Activated naive CD4-positive, alpha-beta T cell treated with anti-CD3 and anti-CD28 coated beads for 36 hours (primary cell): ENCODE measurements around the gene LAMA2. TPM values are rescaled to one million over a fixed set of nuclear protein-coding genes. Genes with fewer than 3 reads are reported as not detected.

Experiments used
- CTCF ChIA-PET: fragments of 350-600 bp; sonication (Branson Sonifier 250); formaldehyde crosslinking; loops from one replicate; lab custom pipeline; 2021; ENCODE audit warnings: antibody characterized with exemption; lab: Charles Lee
- DNase-seq: peaks from one replicate; pipeline ENCODE4 v3.0.0-alpha.2; 2020
- H3K27ac Mint-ChIP-seq: one replicate; pipeline ENCODE4 v1.8.0; 2021; ENCODE audit warnings: mild to moderate bottlenecking, mixed read lengths
- H3K27me3 Mint-ChIP-seq: one replicate; pipeline ENCODE4 v1.8.0; 2021; ENCODE audit warnings: low read depth, mixed read lengths
- H3K36me3 Mint-ChIP-seq: one replicate; pipeline ENCODE4 v1.8.0; 2021; ENCODE audit warnings: low read depth, mixed read lengths
- H3K4me1 Mint-ChIP-seq: one replicate; pipeline ENCODE4 v1.8.0; 2021; ENCODE audit warnings: low read depth, mixed read lengths
- H3K4me3 Mint-ChIP-seq: one replicate; pipeline ENCODE4 v1.8.0; 2021; ENCODE audit warnings: mild to moderate bottlenecking, moderate library complexity, mixed read lengths
- H3K9me3 Mint-ChIP-seq: one replicate; pipeline ENCODE4 v1.8.0; 2021; ENCODE audit warnings: mixed read lengths
- intact Hi-C: fragments of 100-400 bp; cut with micrococcal nuclease; formaldehyde crosslinking; loops from one replicate; pipeline ENCODE4 v1.15.1; 2023
- total RNA-seq, 2 experiments: library from RNA; stranded (reverse); gene quantifications; one replicate each; pipeline ENCODE4 v1.2.3, GENCODE V29; 2021

The LAMA2 gene
- total RNA-seq, 2 experiments from 2014 or later = 0.86 to 2.2 TPM

GRCh38 chr6:129104131-129104530 is 221.2 kb downstream of the LAMA2 start:
- CTCF ChIA-PET = no interaction called here
- Mint-ChIP-seq H3K36me3 (no peaks in the 10 kb centered on the region), H3K27ac (no peak overlapping the region), H3K4me1 (no peaks in the 10 kb centered on the region), H3K9me3 (no peaks in the 10 kb centered on the region), H3K27me3 (peaks cover 13% of the 10 kb centered on the region), H3K4me3 (no peak overlapping the region)
- intact Hi-C loops = no loop called here
- DNase-seq = no peak

GRCh38 chr6:129104560-129104959 is 221.6 kb downstream of the LAMA2 start:
- Mint-ChIP-seq H3K36me3 (no peaks in the 10 kb centered on the region), H3K4me3 (no peak overlapping the region), H3K27ac (no peak overlapping the region), H3K27me3 (peaks cover 13% of the 10 kb centered on the region), H3K9me3 (no peaks in the 10 kb centered on the region), H3K4me1 (no peaks in the 10 kb centered on the region)
- intact Hi-C loops = no loop called here
- DNase-seq = no peak
- CTCF ChIA-PET = no interaction called here

GRCh38 chr6:129105035-129105434 is 222.1 kb downstream of the LAMA2 start:
- H3K9me3 Mint-ChIP-seq = no peaks in the 10 kb centered on the region
- H3K27me3 Mint-ChIP-seq = peaks cover 13% of the 10 kb centered on the region
- H3K36me3 Mint-ChIP-seq = no peaks in the 10 kb centered on the region
- no peak for DNase-seq
- H3K4me1 Mint-ChIP-seq = no peaks in the 10 kb centered on the region
- no peak overlapping the region for H3K27ac Mint-ChIP-seq
- no peak overlapping the region for H3K4me3 Mint-ChIP-seq
- CTCF ChIA-PET = interaction anchor here (0.8 kb wide), 1 partner anchor 15 kb away, joined by 3 read pairs; no protein-coding TSS in a partner anchor
- intact Hi-C loops = no loop called here

- intact Hi-C loops = no loop called here
These were observed 222.9 kb downstream of the LAMA2 start for GRCh38 chr6:129105793-129106192.

GRCh38 chr6:129108337-129108736 is 225.4 kb downstream of the LAMA2 start:
- Mint-ChIP-seq H3K27ac (no peak overlapping the region), H3K4me1 (no peaks in the 10 kb centered on the region)
- intact Hi-C loops = no loop called here

More at GRCh38 chr6:129105793-129106192, 222.9 kb downstream of the LAMA2 start:
- CTCF ChIA-PET = interaction anchor here (0.8 kb wide), 1 partner anchor 15 kb away, joined by 3 read pairs; no protein-coding TSS in a partner anchor
- H3K4me1 Mint-ChIP-seq = no peaks in the 10 kb centered on the region
- no peaks in the 10 kb centered on the region for H3K36me3 Mint-ChIP-seq
- peaks cover 13% of the 10 kb centered on the region for H3K27me3 Mint-ChIP-seq
- no peak for DNase-seq
- H3K27ac Mint-ChIP-seq = no peak overlapping the region
- no peaks in the 10 kb centered on the region for H3K9me3 Mint-ChIP-seq
- no peak overlapping the region for H3K4me3 Mint-ChIP-seq

GRCh38 chr6:129110690-129111343 is 227.9 kb downstream of the LAMA2 start:
- H3K27me3 Mint-ChIP-seq = peaks cover 9% of the 10 kb centered on the region
- H3K27ac Mint-ChIP-seq = no peak overlapping the region
- H3K9me3 Mint-ChIP-seq = no peaks in the 10 kb centered on the region
- CTCF ChIA-PET = interaction anchor here (0.5 to 0.9 kb wide), 3 partner anchors 25 to 482 kb away, joined by 3 to 5 read pairs (median 3); no protein-coding TSS in a partner anchor
- intact Hi-C loops = no loop called here
- no peaks in the 10 kb centered on the region for H3K36me3 Mint-ChIP-seq
- H3K4me1 Mint-ChIP-seq = no peaks in the 10 kb centered on the region
- no peak for DNase-seq
- no peak overlapping the region for H3K4me3 Mint-ChIP-seq

More at GRCh38 chr6:129108337-129108736, 225.4 kb downstream of the LAMA2 start:
- Mint-ChIP-seq H3K27me3 (peaks cover 11% of the 10 kb centered on the region), H3K9me3 (no peaks in the 10 kb centered on the region), H3K36me3 (no peaks in the 10 kb centered on the region), H3K4me3 (no peak overlapping the region)
- no peak for DNase-seq
- CTCF ChIA-PET = no interaction called here

- Mint-ChIP-seq H3K4me1 (no peaks in the 10 kb centered on the region), H3K4me3 (no peak overlapping the region), H3K36me3 (no peaks in the 10 kb centered on the region), H3K27me3 (peaks cover 7% of the 10 kb centered on the region), H3K27ac (no peak overlapping the region), H3K9me3 (no peaks in the 10 kb centered on the region)
- no peak for DNase-seq
- intact Hi-C loops = no loop called here
- CTCF ChIA-PET = interaction anchor here (0.9 kb wide), 1 partner anchor 24 kb away, joined by 5 read pairs; no protein-coding TSS in a partner anchor
These were observed 228.4 kb downstream of the LAMA2 start for GRCh38 chr6:129111346-129111745.

- H3K9me3 Mint-ChIP-seq = no peaks in the 10 kb centered on the region
- DNase-seq = no peak
- H3K36me3 Mint-ChIP-seq = no peaks in the 10 kb centered on the region
- peaks cover 5% of the 10 kb centered on the region for H3K27me3 Mint-ChIP-seq
- no peak overlapping the region for H3K4me3 Mint-ChIP-seq
- H3K4me1 Mint-ChIP-seq = no peaks in the 10 kb centered on the region
- intact Hi-C loops = no loop called here
- CTCF ChIA-PET = interaction anchor here (0.7 kb wide), 1 partner anchor 1885 kb away, joined by 3 read pairs; no protein-coding TSS in a partner anchor
- H3K27ac Mint-ChIP-seq = no peak overlapping the region
These were observed 228.9 kb downstream of the LAMA2 start for GRCh38 chr6:129111853-129112252.

- CTCF ChIA-PET = interaction anchor here (0.7 kb wide), 1 partner anchor 1884 kb away, joined by 3 read pairs; no protein-coding TSS in a partner anchor
- no peak for DNase-seq
- no peak overlapping the region for H3K27ac Mint-ChIP-seq
- no peaks in the 10 kb centered on the region for H3K9me3 Mint-ChIP-seq
- no peaks in the 10 kb centered on the region for H3K4me1 Mint-ChIP-seq
- H3K4me3 Mint-ChIP-seq = no peak overlapping the region
- H3K36me3 Mint-ChIP-seq = no peaks in the 10 kb centered on the region
- intact Hi-C loops = no loop called here
- H3K27me3 Mint-ChIP-seq = peaks cover 2% of the 10 kb centered on the region
These were observed 229.7 kb downstream of the LAMA2 start for GRCh38 chr6:129112591-129112990.

GRCh38 chr6:129113637-129114036 is 230.7 kb downstream of the LAMA2 start:
- CTCF ChIA-PET = no interaction called here
- Mint-ChIP-seq H3K36me3 (no peaks in the 10 kb centered on the region), H3K27ac (no peak overlapping the region), H3K4me1 (no peaks in the 10 kb centered on the region), H3K4me3 (no peak overlapping the region), H3K27me3 (peaks cover 2% of the 10 kb centered on the region), H3K9me3 (no peaks in the 10 kb centered on the region)
- intact Hi-C loops = no loop called here
- DNase-seq = no peak

- no peaks in the 10 kb centered on the region for H3K4me1 Mint-ChIP-seq
- no peak overlapping the region for H3K4me3 Mint-ChIP-seq
- intact Hi-C loops = no loop called here
- CTCF ChIA-PET = no interaction called here
- H3K27me3 Mint-ChIP-seq = no peaks in the 10 kb centered on the region
- no peak overlapping the region for H3K27ac Mint-ChIP-seq
- DNase-seq = no peak
- no peaks in the 10 kb centered on the region for H3K36me3 Mint-ChIP-seq
- no peaks in the 10 kb centered on the region for H3K9me3 Mint-ChIP-seq
These were observed 231.9 kb downstream of the LAMA2 start for GRCh38 chr6:129114636-129115391.

GRCh38 chr6:129115471-129115870 is 232.5 kb downstream of the LAMA2 start:
- H3K4me3 Mint-ChIP-seq = no peak overlapping the region
- CTCF ChIA-PET = no interaction called here
- intact Hi-C loops = no loop called here
- no peak overlapping the region for H3K27ac Mint-ChIP-seq
- no peaks in the 10 kb centered on the region for H3K36me3 Mint-ChIP-seq
- H3K4me1 Mint-ChIP-seq = no peaks in the 10 kb centered on the region
- no peaks in the 10 kb centered on the region for H3K27me3 Mint-ChIP-seq
- no peak for DNase-seq
- no peaks in the 10 kb centered on the region for H3K9me3 Mint-ChIP-seq
